HUES64 (cell line): ENCODE data around the gene PARP1.

Source experiments
- H3K27ac ChIP-seq: 2 replicates; pipeline ENCODE4 v1.7.0; 2013; ENCODE audit warnings: low read depth, low read length, inconsistent platforms
- H3K27me3 ChIP-seq: 2 replicates; pipeline ENCODE4 v1.6.1; 2013; ENCODE audit warnings: mild to moderate bottlenecking, low read length; ENCODE audit not compliant: insufficient read depth
- H3K36me3 ChIP-seq: 2 replicates; pipeline ENCODE4 v1.6.1; 2013; ENCODE audit warnings: mild to moderate bottlenecking, low read length; ENCODE audit not compliant: insufficient read depth
- H3K4me1 ChIP-seq: 2 replicates; pipeline ENCODE4 v1.6.1; 2013; ENCODE audit warnings: mild to moderate bottlenecking, low read length, moderate library complexity; ENCODE audit not compliant: insufficient read depth
- H3K4me3 ChIP-seq: 2 replicates; pipeline ENCODE4 v1.5.1; 2013; ENCODE audit warnings: mild to moderate bottlenecking, low read length, moderate library complexity
- H3K9ac ChIP-seq: 2 replicates; pipeline ENCODE4 v1.6.1; 2013; ENCODE audit warnings: mild to moderate bottlenecking, low read depth, low read length
- H3K9me3 ChIP-seq: 2 replicates; pipeline ENCODE4 v1.6.1; 2013; ENCODE audit warnings: low read depth, low read length; ENCODE audit not compliant: insufficient read depth
- WGBS: fragments of 150-250, 120-280 bp; methylation state at CpG from one replicate; pipeline ENCODE4 v1.1.7; 2013; ENCODE audit warnings: missing lambda C conversion rate; 5-methylcytosine and 5-hydroxymethylcytosine counted together

Gene PARP1

DNA sequence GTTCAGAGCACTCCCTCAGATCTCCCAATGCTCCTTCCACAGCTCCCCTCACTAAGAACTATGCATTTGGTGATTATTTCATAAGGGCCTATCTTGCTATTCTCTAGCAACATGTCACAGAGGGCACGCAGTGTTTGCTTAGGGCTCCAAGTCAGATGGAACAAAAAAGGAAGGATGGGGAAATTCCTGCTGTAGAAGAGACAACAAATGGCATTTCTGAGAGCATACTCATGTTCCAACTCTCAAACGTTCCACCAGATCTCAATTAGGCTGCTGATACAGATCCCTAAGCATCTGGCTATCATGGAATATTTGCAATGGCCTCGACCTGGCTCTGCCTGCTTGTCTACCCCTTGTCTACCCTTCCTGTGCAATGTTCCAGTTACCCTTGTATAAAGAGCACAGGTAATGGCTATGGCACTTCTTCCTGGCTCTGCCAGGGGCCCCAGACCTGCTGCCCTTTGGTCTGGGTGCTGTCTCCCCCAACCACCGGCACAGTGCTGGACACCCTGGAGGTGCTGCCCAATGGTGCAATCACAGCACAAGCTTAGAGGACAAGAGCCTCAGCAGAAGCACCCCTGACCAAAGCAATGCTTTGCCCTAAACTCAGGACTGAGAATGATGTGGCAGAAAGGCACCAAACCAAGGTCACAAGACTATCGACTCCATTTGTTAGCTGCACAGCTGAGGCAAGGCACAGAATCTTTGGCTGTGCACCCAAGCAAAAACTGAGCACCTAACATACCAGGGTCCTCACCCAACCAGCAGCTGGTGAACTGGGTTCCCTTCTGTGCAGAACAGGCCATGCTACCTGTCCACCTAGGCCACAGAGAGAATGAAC is 3.6 kb downstream of the PARP1 start:
- Histone ChIP-seq H3K9ac (peak overlapping the region; percentile 93), H3K36me3 (peaks cover 38% of the 10 kb centered on the region), H3K9me3 (no peaks in the 10 kb centered on the region), H3K27me3 (no peaks in the 10 kb centered on the region), H3K4me1 (peaks cover 22% of the 10 kb centered on the region), H3K4me3 (peak overlapping the region; percentile 97), H3K27ac (peak overlapping the region; percentile 92)
- WGBS = 50% methylated on average over 5 of the region's 5 CpGs

DNA sequence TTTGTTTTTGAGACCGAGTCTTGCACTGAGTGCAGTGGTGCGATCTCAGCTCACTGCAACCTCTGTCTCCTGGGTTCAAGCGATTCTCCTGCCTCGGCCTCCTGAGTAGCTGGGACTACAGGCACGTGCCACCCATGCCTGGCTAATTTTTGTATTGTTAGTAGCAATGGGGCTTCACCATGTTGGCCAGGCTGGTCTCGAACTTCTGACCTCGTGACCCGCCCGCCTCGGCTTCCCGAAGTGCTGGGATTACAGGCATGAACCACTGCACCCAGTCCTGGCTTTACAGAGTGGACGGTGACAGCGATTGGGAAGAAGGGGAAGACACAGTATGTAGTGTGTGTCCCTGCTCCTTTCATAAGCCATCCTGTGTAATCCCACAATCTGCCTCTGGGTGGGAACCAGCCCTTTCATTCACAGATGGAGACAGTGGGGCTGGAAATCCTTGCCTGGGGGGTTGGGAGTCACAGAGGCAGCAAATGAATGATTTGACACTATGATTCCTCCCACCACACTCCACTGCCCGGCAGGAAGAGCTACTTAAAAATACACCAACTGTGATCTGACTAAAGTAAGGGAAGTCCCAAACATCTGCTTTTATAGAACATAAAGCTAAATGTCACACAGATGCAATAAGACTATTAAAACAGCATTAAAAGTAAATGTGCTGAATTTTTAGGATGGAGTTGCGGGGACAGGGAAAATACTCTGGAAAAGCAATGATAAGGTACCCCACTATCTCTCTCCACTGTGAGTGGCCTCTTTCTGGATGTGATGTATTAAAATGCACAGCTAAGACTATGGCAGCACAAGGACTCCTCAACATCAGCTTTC is 4.5 kb downstream of the PARP1 start:
- Histone ChIP-seq H3K4me3 (no peak overlapping the region), H3K9me3 (no peaks in the 10 kb centered on the region), H3K9ac (no peak overlapping the region), H3K36me3 (peaks cover 46% of the 10 kb centered on the region), H3K27ac (peak overlapping the region; percentile 92; the same call in 1 of the 2 replicates), H3K27me3 (no peaks in the 10 kb centered on the region), H3K4me1 (peaks cover 22% of the 10 kb centered on the region)
- WGBS = 71% methylated on average over 14 of the region's 15 CpGs

DNA sequence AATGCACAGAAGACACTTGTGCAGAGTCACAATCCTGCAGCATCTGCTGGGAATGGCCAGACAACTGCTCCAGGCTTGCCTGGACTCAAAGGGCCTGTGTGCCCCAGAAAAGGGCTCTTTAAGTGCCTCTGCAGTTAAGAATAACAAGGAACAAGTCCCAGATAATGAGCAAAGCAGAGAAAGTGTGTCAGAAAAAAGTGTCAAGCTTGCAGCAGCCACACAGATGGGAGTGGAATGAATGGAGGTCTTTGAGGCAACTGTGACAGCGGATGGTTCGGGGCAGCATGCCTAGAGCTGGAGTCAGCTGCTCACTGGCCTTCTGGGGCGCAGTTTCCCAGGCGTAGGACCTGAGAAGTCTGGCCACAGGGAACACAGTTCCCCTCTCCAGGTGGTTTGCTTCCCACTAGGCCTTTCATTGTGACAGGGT is 5.1 kb downstream of the PARP1 start:
- peaks cover 22% of the 10 kb centered on the region for H3K4me1 ChIP-seq
- peaks cover 53% of the 10 kb centered on the region for H3K36me3 ChIP-seq
- WGBS = 97% methylated on average over 4 of the region's 4 CpGs

DNA sequence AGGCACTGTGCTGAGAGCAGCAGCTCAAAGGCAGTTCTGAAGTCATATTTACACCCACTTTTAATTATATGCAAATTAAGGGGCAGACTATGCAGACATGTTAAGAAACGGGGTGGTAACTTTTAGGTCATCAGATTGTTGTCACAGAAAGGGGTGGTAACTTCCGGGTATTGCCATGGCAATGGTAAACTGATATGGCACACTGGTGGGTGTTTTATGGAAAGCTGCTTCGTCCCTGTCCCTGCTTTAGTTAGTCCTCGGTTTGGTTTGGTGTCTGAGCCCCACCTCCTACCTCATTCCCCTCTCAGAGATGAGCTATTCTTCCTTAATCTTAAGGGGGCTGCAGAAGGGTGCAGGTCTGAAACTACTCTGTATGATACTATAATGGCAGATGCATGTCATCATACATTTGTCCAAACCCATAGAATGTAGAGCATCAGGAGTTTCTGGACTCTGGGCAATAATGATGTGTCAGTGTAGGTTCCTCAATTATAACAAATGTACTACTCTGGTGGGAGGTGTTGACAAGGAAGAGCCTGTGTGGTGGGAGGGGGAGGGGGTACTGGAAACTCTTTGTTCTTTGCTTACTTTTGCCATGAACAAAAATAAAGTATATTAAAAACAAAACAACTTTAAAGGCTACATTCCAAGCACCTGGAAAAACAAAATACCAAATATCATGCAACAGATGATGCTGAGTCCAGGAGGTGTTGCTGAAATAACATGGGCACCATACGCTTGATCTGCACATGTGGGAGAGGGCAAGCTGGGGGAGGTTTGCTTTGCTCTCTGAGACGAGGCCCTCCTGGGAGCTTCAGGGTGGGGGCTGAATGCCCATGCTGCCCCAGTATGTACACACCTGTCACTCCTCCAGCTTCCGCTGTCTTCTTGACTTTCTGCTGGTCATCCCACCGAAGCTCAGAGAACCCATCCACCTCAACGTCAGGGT is 6.3 kb downstream of the PARP1 start:
- Histone ChIP-seq H3K4me1 (peaks cover 22% of the 10 kb centered on the region), H3K36me3 (peaks cover 64% of the 10 kb centered on the region), H3K4me3 (no peak overlapping the region), H3K27ac (no peak overlapping the region), H3K9ac (no peak overlapping the region), H3K9me3 (no peaks in the 10 kb centered on the region), H3K27me3 (no peaks in the 10 kb centered on the region)
- 96% methylated on average over 9 of the region's 9 CpGs for WGBS

More for the DNA sequence above, 5.1 kb downstream of the PARP1 start:
- Histone ChIP-seq H3K4me3 (no peak overlapping the region), H3K9me3 (no peaks in the 10 kb centered on the region), H3K27ac (no peak overlapping the region; the same call in 1 of the 2 replicates), H3K9ac (no peak overlapping the region), H3K27me3 (no peaks in the 10 kb centered on the region)

DNA sequence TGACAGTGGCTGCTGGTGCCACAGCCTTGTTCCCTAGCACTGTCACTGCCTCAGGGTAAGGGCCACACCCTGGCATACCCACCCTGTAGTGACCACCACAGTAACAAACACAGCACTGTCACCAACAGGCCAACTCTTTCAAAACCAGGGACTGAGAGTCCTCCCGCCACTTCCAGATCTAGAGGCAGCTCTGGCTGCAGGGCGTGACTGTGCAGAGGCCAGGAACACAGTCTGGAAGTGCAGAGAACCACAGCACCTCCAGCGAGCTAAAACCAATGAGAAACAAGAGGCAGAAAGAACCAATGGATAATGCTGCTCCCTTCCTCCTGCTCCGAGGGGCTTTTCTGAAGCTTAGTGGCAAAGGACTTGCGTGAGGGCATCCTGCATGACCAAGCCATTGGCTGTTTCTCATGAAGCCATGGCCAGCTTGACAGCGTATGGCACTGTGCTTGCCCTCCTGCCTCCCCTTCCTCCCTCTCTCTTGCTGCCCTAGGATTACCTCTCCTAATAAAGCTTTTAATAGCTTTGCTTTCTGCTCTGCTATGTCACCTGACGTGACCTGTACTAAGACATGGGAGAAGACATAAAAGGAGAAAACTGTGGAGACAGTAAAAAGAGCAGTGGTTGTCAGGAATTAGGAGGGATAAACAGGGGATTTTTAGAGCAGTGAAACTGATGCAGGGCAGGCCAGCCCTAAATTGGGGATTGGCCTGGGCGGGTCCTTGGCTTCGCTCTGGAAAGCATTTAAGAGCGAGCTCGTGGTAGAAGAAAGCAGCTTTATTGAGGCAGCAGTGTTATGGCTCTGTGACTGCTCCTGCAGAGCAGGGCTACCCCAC is 7.2 kb downstream of the PARP1 start:
- Histone ChIP-seq H3K4me3 (no peak overlapping the region), H3K27me3 (no peaks in the 10 kb centered on the region), H3K4me1 (peaks cover 22% of the 10 kb centered on the region), H3K36me3 (peaks cover 71% of the 10 kb centered on the region), H3K9ac (no peak overlapping the region), H3K9me3 (no peaks in the 10 kb centered on the region), H3K27ac (no peak overlapping the region)
- WGBS = 92% methylated on average over 11 of the region's 11 CpGs

DNA sequence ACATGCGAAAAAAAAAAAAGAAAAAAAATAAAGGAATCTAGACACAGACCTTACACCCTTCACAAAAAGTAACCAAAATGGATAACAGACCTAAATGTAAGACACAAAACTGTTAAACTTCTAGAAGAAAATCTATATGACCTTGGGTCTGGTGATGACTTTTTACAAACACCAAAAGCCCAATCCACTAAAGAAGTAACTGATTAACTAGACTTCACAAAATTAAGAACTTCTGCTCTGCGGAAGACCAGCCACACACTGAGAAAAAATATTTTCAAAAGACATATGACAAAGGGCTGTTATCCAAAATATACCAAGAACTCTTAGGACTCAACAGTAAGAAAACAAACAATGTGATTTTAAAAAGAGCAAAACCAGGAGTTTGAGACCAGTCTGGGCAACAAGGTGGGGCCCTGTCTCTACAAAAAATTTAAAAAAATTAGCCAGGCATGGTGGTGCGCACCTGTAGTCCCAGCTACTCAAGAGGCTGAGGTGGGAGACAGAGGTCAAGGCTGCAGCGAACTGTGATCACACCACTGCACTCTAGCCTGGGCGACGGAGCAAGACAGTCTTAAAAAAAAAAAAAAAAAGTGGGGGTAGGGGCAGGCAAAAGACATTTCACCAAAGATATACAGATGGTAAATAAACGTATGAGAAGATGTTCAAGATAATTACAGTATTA is 9.8 kb downstream of the PARP1 start:
- Histone ChIP-seq H3K27me3 (no peaks in the 10 kb centered on the region), H3K9me3 (no peaks in the 10 kb centered on the region), H3K4me1 (peaks cover 7% of the 10 kb centered on the region), H3K27ac (no peak overlapping the region), H3K9ac (no peak overlapping the region), H3K36me3 (peaks cover 96% of the 10 kb centered on the region), H3K4me3 (no peak overlapping the region)
- WGBS = 97% methylated on average over 6 of the region's 7 CpGs

DNA sequence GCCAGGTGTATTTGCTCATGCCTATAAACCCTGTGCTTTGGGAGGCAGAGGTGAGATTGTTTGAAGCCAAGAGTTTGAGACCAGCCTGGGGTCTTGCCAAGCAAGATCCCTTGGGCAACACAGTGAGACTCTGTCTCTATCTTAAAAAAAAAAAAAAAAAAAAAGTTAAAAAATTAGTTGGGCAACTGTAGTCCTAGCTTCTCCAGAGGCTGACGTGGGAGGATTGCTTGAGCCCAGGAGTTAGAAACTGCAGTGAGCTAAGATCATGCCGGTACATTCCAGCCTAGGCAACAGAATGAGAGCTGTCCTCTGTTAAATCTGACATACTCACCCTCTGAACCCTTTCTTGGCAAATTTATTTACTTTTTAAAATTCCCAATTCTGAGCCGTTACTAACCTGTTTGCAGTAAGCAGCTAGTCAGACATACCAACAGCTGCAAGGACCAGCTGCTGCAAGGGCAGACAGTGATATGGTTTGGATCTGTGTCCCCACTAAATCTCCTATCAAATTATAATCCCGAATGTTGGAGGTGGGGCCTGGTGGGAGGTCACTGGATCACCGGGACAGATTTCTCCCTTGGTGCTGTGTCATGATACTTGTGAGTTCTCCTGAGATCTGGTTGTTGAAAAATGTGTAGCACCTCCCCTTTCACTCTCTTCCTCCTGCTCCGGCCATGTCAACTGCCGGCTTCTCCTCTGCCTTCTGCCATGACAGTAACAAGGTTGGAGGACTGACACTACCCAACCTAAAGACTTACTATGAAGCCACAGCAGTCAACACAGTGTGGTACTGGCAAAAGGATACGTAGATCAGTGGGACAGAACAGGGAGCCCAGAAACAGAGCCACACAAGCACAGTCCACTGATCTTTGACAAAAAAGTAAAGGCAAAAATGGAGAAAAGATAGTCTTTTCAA is 10.6 kb downstream of the PARP1 start:
- H3K36me3 ChIP-seq = peaks cover 96% of the 10 kb centered on the region

DNA sequence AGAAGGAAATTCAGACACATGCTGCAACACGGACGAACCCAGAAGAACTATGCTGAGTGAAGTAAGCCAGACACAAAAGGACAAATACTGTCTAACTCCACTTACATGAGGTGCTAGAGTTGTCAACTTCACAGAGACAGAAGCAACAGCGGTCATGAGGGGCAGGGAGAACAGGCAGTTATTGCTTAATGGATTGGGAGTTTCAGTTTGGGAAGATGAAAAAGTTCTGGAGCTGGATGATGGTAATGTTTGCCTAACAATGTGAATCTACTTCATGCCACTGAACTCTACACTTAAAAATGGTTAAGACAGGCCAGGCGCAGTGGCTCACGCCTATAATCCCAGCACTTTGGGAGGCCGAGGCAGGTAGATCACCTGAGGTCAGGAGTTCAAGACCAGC is 12.1 kb downstream of the PARP1 start:
- peaks cover 14% of the 10 kb centered on the region; the same call in 1 of the 2 replicates for H3K4me1 ChIP-seq
- H3K9me3 ChIP-seq = no peaks in the 10 kb centered on the region
- peaks cover 96% of the 10 kb centered on the region for H3K36me3 ChIP-seq
- WGBS = 89% methylated on average over 6 of the region's 6 CpGs
- H3K9ac ChIP-seq = no peak overlapping the region
- H3K4me3 ChIP-seq = no peak overlapping the region
- no peak overlapping the region for H3K27ac ChIP-seq
- no peaks in the 10 kb centered on the region for H3K27me3 ChIP-seq

More for the DNA sequence above, 10.6 kb downstream of the PARP1 start:
- H3K9ac ChIP-seq = no peak overlapping the region
- no peaks in the 10 kb centered on the region for H3K27me3 ChIP-seq
- WGBS = 93% methylated on average over 7 of the region's 8 CpGs
- H3K9me3 ChIP-seq = no peaks in the 10 kb centered on the region
- H3K27ac ChIP-seq = no peak overlapping the region
- no peak overlapping the region for H3K4me3 ChIP-seq
- H3K4me1 ChIP-seq = peaks cover 9% of the 10 kb centered on the region; the same call in 1 of the 2 replicates

DNA sequence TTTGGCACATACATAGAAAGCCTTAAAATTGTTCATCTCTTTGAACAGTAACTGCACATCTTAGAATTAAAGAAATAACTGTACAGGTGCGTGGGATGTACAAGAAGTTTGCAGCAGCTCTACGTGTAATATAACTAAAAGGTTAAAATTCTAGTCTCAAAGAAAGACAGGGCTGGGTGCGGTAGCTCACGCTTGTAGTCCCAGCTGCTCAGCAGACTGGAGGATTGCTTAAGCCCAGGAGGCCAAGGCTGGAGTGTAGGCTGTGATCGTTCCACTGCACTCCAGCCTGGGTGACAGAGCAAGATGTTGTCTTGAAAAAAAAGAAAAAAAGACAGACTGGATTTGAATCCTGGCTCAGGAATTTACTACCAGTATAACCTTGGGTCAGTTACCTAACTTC is 13.4 kb downstream of the PARP1 start:
- WGBS = 95% methylated on average over 5 of the region's 5 CpGs
- no peak overlapping the region for H3K9ac ChIP-seq
- no peak overlapping the region for H3K4me3 ChIP-seq
- H3K27ac ChIP-seq = no peak overlapping the region
- H3K36me3 ChIP-seq = peaks cover 96% of the 10 kb centered on the region
- no peaks in the 10 kb centered on the region for H3K9me3 ChIP-seq
- H3K4me1 ChIP-seq = peaks cover 14% of the 10 kb centered on the region; the same call in 1 of the 2 replicates
- no peaks in the 10 kb centered on the region for H3K27me3 ChIP-seq
